Thoracic aorta (tissue), 2 donors: ENCODE results near the gene ANXA6. TPM values are rescaled to one million over a fixed set of nuclear protein-coding genes. Genes with fewer than 3 reads are reported as not detected.
"Not testable (repeated sequence)": the region's sequence is repeated elsewhere in the genome, so short reads cannot be mapped to it uniquely, and the experiment has no call there.

Source experiments
- ATAC-seq: fragments of 150-250 bp; one replicate; pipeline ENCODE4 v1.8.0; 2017; ENCODE audit warnings: low read depth; ENCODE audit not compliant: insufficient number of reproducible peaks, low FRiP score
- DNase-seq: peaks from one replicate; pipeline ENCODE4 v3.0.0-alpha.2; 2020; ENCODE audit warnings: low spot score
- H3K27ac ChIP-seq, 2 donors: fragments of 200-600 bp; sonication (generic); 1 replicate in 1 of 2; 2 replicates in 1 of 2; pipeline ENCODE4 v1.5.1; 2016; ENCODE audit warnings: mild to moderate bottlenecking in 2 of 2, moderate library complexity in 2 of 2
- H3K27me3 ChIP-seq: fragments of 200-600 bp; sonication (generic); replicated peaks from 2 replicates; pipeline ENCODE4 v1.6.0; 2016; ENCODE audit warnings: mild to moderate bottlenecking; ENCODE audit not compliant: insufficient read depth
- H3K36me3 ChIP-seq: fragments of 200-600 bp; sonication (generic); one replicate; pipeline ENCODE4 v1.5.1; 2016
- H3K4me1 ChIP-seq, 2 donors: fragments of 200-600 bp; sonication (generic); 1 replicate in 1 of 2; 2 replicates in 1 of 2; pipeline versions ENCODE4 v1.5.1 to v1.6.0; 2016; ENCODE audit warnings: low read depth in 2 of 2, mild to moderate bottlenecking in 1 of 2; ENCODE audit not compliant: control insufficient read depth in 1 of 2
- H3K4me3 ChIP-seq: fragments of 200-600 bp; sonication (generic); 2 replicates; pipeline ENCODE4 v1.5.1; 2016; ENCODE audit warnings: mild to moderate bottlenecking
- H3K9me3 ChIP-seq: fragments of 200-600 bp; sonication (generic); 2 replicates; pipeline ENCODE4 v1.5.1; 2016
- total RNA-seq, 2 donors: library from RNA; depleted of rRNA; stranded (reverse); fragments of >200 nt; gene quantifications; one replicate each; pipeline versions ENCODE4 v1.1.0 to v1.2.3, GENCODE V29; 2016
- TF ChIP-seq, protein P1 (sequence below): fragments of 200-600 bp; sonication (generic); IDR thresholded peaks from one replicate; pipeline ENCODE4 v1.5.1; 2019; ENCODE audit warnings: antibody characterized with exemption

ANXA6 gene
- total RNA-seq, 2 donors from 2014 or later = 207 to 349 TPM

DNA sequence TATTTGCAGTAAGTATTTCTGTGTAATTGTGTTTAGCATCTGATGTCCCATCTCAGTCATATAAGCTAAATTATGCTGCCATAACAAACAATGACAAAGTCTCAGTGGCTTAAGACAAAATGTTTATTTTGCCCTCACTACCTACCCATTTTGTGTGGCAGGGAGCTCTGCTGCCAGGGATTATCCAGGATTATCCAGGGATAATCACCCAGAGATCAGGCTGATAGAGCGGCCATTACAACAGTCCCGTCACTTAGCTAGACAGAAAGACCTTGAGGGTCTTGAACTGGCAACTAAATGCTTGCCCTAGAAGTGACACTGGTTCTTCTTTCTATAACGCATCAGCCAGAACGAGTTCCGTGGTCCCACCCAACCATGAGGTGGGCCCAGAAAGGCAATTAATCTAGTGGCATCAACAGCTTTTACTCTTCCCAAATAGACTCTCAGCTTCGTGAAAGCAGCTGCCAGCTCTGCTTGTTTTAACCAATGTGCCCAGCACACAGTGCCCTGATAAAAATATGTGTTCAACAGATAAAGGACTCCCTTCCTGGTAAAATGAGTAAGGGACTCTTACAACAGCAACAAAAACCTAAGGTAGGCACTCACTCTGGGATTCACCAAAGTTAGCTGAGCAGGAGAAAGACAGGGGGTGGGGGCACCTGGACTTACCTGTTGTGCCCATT lies 43.5 kb upstream of the ANXA6 start:
- H3K27me3 ChIP-seq = no peaks in the 10 kb centered on the region
- H3K36me3 ChIP-seq = peaks cover 4% of the 10 kb centered on the region
- TF ChIP-seq, protein P1, sequence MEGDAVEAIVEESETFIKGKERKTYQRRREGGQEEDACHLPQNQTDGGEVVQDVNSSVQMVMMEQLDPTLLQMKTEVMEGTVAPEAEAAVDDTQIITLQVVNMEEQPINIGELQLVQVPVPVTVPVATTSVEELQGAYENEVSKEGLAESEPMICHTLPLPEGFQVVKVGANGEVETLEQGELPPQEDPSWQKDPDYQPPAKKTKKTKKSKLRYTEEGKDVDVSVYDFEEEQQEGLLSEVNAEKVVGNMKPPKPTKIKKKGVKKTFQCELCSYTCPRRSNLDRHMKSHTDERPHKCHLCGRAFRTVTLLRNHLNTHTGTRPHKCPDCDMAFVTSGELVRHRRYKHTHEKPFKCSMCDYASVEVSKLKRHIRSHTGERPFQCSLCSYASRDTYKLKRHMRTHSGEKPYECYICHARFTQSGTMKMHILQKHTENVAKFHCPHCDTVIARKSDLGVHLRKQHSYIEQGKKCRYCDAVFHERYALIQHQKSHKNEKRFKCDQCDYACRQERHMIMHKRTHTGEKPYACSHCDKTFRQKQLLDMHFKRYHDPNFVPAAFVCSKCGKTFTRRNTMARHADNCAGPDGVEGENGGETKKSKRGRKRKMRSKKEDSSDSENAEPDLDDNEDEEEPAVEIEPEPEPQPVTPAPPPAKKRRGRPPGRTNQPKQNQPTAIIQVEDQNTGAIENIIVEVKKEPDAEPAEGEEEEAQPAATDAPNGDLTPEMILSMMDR = no peak
- H3K4me3 ChIP-seq = no peak overlapping the region
- no peak overlapping the region for H3K27ac ChIP-seq
- no peaks in the 10 kb centered on the region for H3K9me3 ChIP-seq
- DNase-seq (no peak), ATAC-seq (no peak)
- H3K4me1 ChIP-seq = no peaks in the 10 kb centered on the region

DNA sequence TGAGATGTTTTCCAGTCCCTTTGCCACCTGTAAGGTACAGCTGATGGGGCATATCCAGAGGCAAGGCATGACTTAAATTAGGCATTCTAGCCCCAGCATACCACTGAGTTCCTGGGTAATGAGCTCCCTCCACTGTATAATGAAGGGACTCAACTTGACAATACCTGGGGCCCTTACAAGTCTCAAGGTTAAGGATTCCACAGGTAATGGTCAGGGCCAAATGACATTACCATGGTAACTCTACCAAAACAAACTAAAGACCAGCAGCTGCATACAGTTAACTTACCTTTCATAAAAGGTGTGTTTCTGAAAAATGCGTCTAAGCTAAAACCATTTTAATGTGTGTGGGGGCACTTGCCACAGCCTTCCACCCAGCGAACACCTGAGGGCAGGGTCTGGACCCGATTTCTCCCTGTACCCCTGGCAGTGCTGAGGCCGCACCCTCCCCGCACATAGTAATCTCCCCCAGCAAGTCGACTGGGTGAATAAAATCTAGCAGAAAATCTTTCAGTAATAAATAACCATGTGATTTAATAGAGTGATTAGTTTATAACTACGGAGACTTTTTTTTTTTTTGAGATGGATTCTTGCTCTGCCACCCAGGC lies 42.1 kb upstream of the ANXA6 start:
- DNase-seq = no peak
- no peaks in the 10 kb centered on the region for H3K27me3 ChIP-seq
- H3K9me3 ChIP-seq = no peaks in the 10 kb centered on the region
- H3K36me3 ChIP-seq = peaks cover 4% of the 10 kb centered on the region
- ATAC-seq = no peak
- no peak overlapping the region for H3K27ac ChIP-seq
- no peak overlapping the region for H3K4me3 ChIP-seq
- TF ChIP-seq, protein P1 = no peak
- no peaks in the 10 kb centered on the region for H3K4me1 ChIP-seq

DNA sequence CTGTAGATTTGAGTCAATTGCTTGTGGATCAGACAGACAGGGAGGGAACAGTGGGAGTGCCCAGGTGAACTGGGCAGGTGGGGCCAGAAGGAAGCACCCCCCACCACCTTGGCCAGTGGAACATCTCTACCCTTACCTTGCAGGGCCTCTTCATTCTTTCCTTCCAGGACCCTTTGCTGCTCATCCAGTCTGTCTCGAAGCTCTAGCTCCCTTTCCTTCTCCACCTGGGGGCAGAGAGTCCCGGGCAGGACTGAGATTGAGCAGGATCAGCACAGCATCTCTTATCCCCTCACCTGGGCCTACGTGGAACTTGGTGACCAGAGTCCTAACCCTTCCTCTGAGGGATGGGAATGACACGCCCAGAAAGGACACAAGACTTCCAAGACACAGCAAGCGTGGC lies 41.3 kb upstream of the ANXA6 start:
- Histone ChIP-seq H3K9me3 (no peaks in the 10 kb centered on the region), H3K27me3 (no peaks in the 10 kb centered on the region), H3K27ac (no peak overlapping the region), H3K4me3 (no peak overlapping the region), H3K4me1 (no peaks in the 10 kb centered on the region), H3K36me3 (peaks cover 4% of the 10 kb centered on the region)
- DNase-seq (no peak), ATAC-seq (no peak)
- TF ChIP-seq, protein P1 = no peak

DNA sequence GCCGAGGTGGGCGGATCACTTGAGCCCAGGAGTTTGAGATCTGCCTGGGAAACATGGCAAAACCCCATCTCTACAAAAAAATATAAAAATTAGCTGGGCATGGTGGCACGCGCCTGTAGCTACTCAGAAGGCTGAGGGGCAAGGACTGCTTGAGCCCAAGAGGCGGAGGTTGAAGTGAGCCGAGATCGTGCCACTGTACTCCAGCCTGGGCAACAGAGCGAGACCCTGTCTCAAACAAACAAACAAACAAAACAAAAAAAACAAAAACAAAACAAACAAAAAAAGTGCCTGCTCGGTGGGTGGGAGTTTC lies 39.7 kb upstream of the ANXA6 start:
- H3K27me3 ChIP-seq, H3K36me3 ChIP-seq, H3K4me1 ChIP-seq, H3K4me3 ChIP-seq, DNase-seq, ATAC-seq, H3K9me3 ChIP-seq, H3K27ac ChIP-seq: not testable (repeated sequence)

DNA sequence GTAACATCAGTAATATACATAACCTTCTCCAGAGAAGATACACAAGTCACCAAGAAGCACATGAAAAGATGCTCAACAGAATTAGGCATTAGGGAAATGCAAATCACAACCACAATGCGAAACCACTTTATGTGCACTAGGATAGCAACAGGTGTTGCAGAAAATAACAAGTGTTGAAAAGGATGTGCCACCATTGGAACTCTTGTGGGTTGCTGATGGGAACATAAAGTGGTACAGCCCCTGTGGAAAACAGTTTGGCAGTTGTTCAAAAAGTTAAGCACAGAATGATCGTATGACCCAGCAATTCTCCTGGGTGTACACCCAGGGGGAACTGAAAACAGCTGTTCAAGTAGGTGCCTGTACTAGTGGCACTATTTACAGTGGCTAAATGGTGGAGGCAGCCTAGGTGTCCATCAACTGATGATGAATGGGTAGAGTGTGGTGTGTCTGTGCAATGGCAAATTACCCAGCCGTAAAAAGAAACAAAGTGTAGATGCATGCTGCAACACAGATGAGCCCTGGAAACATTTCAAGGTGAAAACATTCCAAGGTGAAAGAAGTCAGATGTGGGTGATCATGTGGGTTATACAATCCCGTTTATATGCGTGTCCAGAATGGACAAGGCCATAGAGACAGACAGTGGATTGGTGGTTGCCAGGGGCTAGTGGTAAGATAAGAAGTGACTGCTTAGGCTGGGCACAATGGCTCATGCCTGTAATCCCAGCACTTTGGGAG lies 39.1 kb upstream of the ANXA6 start:
- Histone ChIP-seq H3K9me3 (no peaks in the 10 kb centered on the region), H3K4me1 (no peaks in the 10 kb centered on the region), H3K27me3 (no peaks in the 10 kb centered on the region), H3K4me3 (no peak overlapping the region), H3K36me3 (peaks cover 4% of the 10 kb centered on the region), H3K27ac (no peak overlapping the region)
- no peak for ATAC-seq
- DNase-seq = no peak
- TF ChIP-seq, protein P1 = no peak
